Kasumi-1 (cell line): ENCODE data around the gene RPS4Y1.

Source experiments
- DNase-seq, 2 experiments: peaks; one replicate each; lab custom pipeline; 2025; lab: John Stamatoyannopoulos, UW

The RPS4Y1 gene

DNA sequence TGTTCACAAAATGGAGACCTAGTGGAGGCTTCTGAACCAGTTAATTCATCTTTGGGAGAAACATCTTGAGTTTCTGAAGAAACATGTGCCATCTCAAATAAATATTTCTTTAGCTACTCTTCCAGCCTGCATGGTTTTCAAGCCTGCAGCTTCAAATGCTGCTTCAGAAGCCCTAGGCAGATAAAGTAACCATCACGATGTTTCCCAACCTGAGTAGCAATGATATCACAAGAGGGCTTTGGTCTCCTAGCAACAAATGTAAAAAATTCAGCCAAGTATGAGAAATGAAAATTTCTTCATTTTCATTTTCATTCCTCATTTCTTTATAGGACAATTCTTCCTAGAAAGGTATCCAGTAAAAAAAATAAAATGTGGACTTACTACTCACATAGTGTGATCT is 42.2 kb downstream of the RPS4Y1 start:
- DNase-seq = no peak

- no peak for DNase-seq
These were observed 44.5 kb downstream of the RPS4Y1 start for GRCh38 chrY:2885880-2886279.

DNA sequence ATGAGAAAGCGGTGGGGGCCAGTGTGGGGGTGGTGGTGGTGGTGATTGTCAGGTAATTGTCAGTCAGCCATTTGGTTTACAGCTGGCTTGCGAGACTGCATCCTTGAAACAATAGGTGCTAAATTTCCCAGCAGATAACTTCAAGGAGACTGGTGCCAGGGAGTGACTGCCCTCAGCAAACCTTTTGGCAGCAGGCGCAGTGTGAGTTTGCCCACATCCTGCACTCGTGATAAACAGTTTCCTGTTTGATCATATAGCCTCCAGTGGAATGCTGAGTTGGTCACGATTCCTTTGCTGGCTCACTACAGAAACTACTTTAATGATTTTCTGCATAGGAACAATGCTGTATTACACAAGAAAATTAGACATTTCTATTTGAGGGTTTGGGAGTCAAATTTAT is 46.0 kb downstream of the RPS4Y1 start:
- no peak for DNase-seq

DNA sequence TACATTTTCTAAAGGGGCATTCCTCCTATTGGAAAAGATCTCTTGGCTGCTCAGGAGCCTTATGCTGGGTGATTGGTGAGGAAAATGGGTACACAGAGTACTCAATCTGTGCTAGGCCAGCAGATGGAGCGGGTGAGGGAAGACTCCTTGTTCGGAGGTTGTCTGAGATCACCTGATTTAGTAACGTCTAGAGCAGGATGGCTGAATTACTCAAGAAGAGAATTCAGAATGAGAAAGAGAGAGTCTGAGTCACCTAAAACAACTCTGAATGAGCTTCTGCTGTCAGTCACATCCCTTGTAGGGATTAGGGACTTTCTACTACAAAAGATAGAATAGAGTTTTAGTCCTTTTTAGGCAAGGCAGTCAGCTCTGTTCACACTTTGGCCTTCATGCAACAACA is 46.6 kb downstream of the RPS4Y1 start:
- DNase-seq = no peak

DNA sequence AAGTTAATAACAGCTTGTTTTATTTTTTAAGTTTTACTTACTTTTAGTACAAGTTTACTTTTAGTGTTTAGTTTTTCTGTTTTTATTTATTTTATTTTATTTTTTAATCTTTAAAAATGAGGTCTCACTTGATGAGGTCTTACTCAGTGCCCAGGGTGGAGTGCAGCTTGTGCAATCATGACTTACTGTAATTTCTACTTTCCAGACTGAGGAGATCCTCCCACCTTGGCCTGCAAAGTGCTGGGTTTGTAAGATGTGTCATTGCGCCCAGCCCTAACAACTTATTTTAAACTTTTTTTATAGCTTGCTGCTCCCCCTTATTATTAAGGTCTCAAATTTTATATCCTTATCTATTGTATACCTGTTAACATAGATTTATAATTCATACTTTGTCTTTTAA is 52.1 kb downstream of the RPS4Y1 start:
- DNase-seq = no peak

- no peak for DNase-seq
These were observed 54.6 kb downstream of the RPS4Y1 start for GRCh38 chrY:2896050-2896449.

DNA sequence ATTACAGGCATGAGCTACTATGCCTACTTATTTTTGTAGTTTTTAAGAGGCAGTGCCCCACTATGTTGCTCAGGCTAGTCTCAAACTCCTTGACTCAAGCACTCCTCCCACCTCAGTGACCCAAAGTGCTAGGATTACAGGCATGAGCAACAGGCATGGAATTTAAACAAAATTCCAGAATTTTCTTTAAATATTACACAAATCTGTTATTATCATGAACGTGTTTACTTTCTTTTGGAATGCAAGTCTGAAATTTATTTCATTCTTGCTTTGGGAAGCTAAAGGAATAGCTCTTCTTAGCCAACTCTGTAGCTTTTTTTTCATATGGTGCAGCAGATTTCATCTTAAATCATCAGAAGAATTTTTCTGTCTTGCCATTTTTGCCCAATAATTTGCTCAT is 66.0 kb downstream of the RPS4Y1 start:
- no peak for DNase-seq

DNA sequence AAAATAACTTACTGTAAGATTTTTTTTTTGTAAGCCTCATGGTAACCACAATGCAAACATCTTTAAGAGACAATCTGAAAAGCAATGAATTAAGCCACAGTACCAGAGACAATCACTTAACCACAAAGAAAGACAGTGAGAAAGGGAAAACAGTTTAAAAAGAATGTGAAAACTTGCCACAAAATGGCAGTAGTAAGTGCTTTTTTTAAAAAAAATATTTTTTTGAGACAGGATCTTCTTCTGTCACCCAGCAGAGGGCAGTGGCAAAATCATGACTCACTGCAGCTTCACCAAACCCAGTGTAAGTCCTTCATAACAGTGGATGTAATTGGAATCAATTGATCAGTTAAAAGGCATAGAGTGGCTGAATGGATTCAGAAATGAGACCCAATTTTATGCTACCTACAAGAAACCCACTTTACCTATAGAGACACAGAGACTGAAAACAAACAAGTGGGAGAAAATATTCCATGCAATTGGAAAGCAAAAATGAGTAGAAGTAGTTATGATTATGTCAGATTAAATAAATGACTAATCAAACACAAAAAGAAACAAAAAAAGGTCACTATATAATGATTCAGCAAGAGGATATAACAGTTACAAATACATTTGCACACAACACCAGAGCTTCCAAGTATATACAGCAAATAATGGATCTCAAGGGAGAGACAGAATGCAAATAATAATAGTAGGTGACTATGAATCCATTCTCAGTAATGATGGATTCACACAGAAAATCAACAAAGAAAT is 71.8 kb downstream of the RPS4Y1 start:
- no peak for DNase-seq
